HEK293 (cell line): ENCODE results near the gene PWP1.
A peak's percentile ranks its signal among the peaks of the same experiment; 100 is the strongest.
"Not testable (repeated sequence)": the region's sequence is repeated elsewhere in the genome, so short reads cannot be mapped to it uniquely, and the experiment has no call there.

Experiments
- CTCF ChIA-PET: fragments of 350-600 bp; formaldehyde crosslinking; extraction: SDS; loops from one replicate; lab custom pipeline; 2021; ENCODE audit warnings: antibody characterized with exemption; lab: Yijun Ruan, JAX
- POLR2A ChIA-PET: fragments of 300-600 bp; formaldehyde crosslinking; extraction: SDS; loops from one replicate; lab custom pipeline; 2020; ENCODE audit warnings: antibody characterized with exemption, inconsistent platforms; lab: Yijun Ruan, JAX
- H3K27ac ChIP-seq: fragments of 200-500 bp; sonication (Bioruptor generic); 2 replicates; pipeline ENCODE4 v1.5.1; 2014; ENCODE audit warnings: low read depth, low read length, control low read depth, inconsistent platforms; ENCODE audit errors: extremely low read depth
- H3K36me3 ChIP-seq, 2 experiments: fragments of 200-500 bp in 1 of 2; sonication (Bioruptor generic) in 1 of 2; 1 replicate in 1 of 2; 2 replicates in 1 of 2; pipeline ENCODE4 v1.5.1; 2014 to 2017; ENCODE audit warnings: inconsistent platforms in 2 of 2, low read length in 2 of 2; ENCODE audit not compliant: control insufficient read depth in 2 of 2, insufficient read depth in 1 of 2
- H3K4me1 ChIP-seq: fragments of 200-500 bp; sonication (Bioruptor generic); 2 replicates; pipeline ENCODE4 v1.5.1; 2014; ENCODE audit warnings: mild to moderate bottlenecking, low read length, inconsistent platforms; ENCODE audit not compliant: control insufficient read depth, insufficient read depth
- H3K4me3 ChIP-seq: 2 replicates; pipeline ENCODE4 v1.5.1; 2011; ENCODE audit warnings: low read depth, mild to moderate bottlenecking, control low read depth, low read length, moderate library complexity
- H3K9me3 ChIP-seq: fragments of 200-500 bp; sonication (Bioruptor generic); 2 replicates; pipeline ENCODE4 v1.5.1; 2014; ENCODE audit warnings: low read depth, low read length, inconsistent platforms; ENCODE audit not compliant: control insufficient read depth, insufficient read depth
- GLIS2 ChIP-seq: fragments of 450-650 bp; formaldehyde crosslinking; IDR thresholded peaks from 2 replicates; pipeline ENCODE4 v1.5.1; 2016; ENCODE audit warnings: missing biosample characterization, missing genetic modification characterization
- PRDM1 ChIP-seq: fragments of 450-650 bp; formaldehyde crosslinking; IDR thresholded peaks from 2 replicates; pipeline ENCODE4; 2016; ENCODE audit warnings: missing biosample characterization, missing genetic modification characterization
- SCRT1 ChIP-seq: fragments of 450-650 bp; formaldehyde crosslinking; IDR thresholded peaks from 2 replicates; pipeline ENCODE4 v1.5.1; 2016; ENCODE audit warnings: missing biosample characterization, missing genetic modification characterization, borderline replicate concordance
- SCRT2 ChIP-seq: fragments of 450-650 bp; formaldehyde crosslinking; IDR thresholded peaks from 2 replicates; pipeline ENCODE4 v1.5.1; 2016; ENCODE audit warnings: missing biosample characterization, missing genetic modification characterization
- ZFHX2 ChIP-seq: fragments of 450-650 bp; formaldehyde crosslinking; conservative IDR thresholded peaks from 2 replicates; pipeline ENCODE4 v1.5.1; 2016; ENCODE audit warnings: missing biosample characterization, missing genetic modification characterization
- ZNF112 ChIP-seq: fragments of 450-650 bp; formaldehyde crosslinking; IDR thresholded peaks from 2 replicates; pipeline ENCODE4 v1.5.0; 2017; ENCODE audit warnings: missing biosample characterization, missing genetic modification characterization
- ZNF146 ChIP-seq: fragments of 450-650 bp; formaldehyde crosslinking; IDR thresholded peaks from 2 replicates; pipeline ENCODE4 v1.5.1; 2016; ENCODE audit warnings: missing biosample characterization, missing genetic modification characterization
- ZNF175 ChIP-seq: fragments of 450-650 bp; formaldehyde crosslinking; IDR thresholded peaks from 2 replicates; pipeline ENCODE4 v1.5.1; 2016; ENCODE audit warnings: missing biosample characterization, missing genetic modification characterization
- ZNF280D ChIP-seq: fragments of 450-650 bp; formaldehyde crosslinking; IDR thresholded peaks from 2 replicates; pipeline ENCODE4 v1.5.1; 2016; ENCODE audit warnings: missing biosample characterization, missing genetic modification characterization
- ZNF311 ChIP-seq: fragments of 450-650 bp; formaldehyde crosslinking; IDR thresholded peaks from 2 replicates; pipeline ENCODE4 v1.5.1; 2017; ENCODE audit warnings: missing biosample characterization, missing genetic modification characterization, borderline replicate concordance
- ZNF529 ChIP-seq: fragments of 450-650 bp; formaldehyde crosslinking; IDR thresholded peaks from 2 replicates; pipeline ENCODE4 v1.5.1; 2017; ENCODE audit warnings: missing genetic modification characterization, missing biosample characterization; ENCODE audit not compliant: insufficient replicate concordance
- ZNF677 ChIP-seq: fragments of 450-650 bp; IDR thresholded peaks from 2 replicates; pipeline ENCODE4 v1.5.0; 2018; ENCODE audit warnings: missing biosample characterization, mild to moderate bottlenecking, missing genetic modification characterization, moderate library complexity
- TF ChIP-seq, protein P1 (sequence below): fragments of 450-650 bp; formaldehyde crosslinking; IDR thresholded peaks from 2 replicates; pipeline ENCODE4 v1.5.1; 2016; ENCODE audit warnings: missing biosample characterization, missing genetic modification characterization

Gene PWP1

DNA sequence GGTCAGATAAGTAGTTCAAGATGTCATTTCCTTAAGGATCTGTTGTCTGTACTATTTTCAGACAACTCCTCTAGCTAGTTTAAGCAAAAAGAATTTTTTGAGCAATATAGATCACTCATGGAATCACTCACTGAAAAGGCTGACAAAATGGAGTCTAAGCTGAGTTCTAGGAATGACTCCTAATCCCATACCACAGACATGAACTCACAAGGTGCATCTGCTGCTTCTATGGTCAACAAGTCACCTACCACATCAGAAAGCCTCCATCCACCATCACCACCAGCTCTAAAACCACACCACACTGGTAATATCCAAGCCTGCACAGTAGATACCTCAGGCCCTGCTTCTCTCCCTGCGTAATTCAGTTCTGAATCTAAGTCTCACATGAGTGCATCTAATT, 33.0 kb downstream of the PWP1 start:
- Histone ChIP-seq H3K4me3 (no peak overlapping the region), H3K27ac (no peak overlapping the region), H3K4me1 (no peaks in the 10 kb centered on the region), H3K36me3 (peaks cover 10 to 27% of the 10 kb centered on the region in 2 experiments; a peak in 2 of 3 replicates), H3K9me3 (no peaks in the 10 kb centered on the region)
- no peak for TF ChIP-seq ZNF311 (tag by site-specific recombination)
- no peak for TF ChIP-seq PRDM1 (tag by site-specific recombination)
- TF ChIP-seq, protein P1, sequence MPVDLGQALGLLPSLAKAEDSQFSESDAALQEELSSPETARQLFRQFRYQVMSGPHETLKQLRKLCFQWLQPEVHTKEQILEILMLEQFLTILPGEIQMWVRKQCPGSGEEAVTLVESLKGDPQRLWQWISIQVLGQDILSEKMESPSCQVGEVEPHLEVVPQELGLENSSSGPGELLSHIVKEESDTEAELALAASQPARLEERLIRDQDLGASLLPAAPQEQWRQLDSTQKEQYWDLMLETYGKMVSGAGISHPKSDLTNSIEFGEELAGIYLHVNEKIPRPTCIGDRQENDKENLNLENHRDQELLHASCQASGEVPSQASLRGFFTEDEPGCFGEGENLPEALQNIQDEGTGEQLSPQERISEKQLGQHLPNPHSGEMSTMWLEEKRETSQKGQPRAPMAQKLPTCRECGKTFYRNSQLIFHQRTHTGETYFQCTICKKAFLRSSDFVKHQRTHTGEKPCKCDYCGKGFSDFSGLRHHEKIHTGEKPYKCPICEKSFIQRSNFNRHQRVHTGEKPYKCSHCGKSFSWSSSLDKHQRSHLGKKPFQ (tag by site-specific recombination): no peak
- POLR2A ChIA-PET: no interaction called here
- CTCF ChIA-PET: no interaction called here

- CTCF ChIA-PET, POLR2A ChIA-PET, H3K36me3 ChIP-seq, H3K4me3 ChIP-seq, H3K4me1 ChIP-seq, H3K9me3 ChIP-seq, H3K27ac ChIP-seq: not testable (repeated sequence)
- TF ChIP-seq SCRT1 (tag by site-specific recombination) (peak; percentile 84), SCRT2 (peak; percentile 88)
Measured at GRCh38 chr12:107727327-107727726, 41.7 kb downstream of the PWP1 start.

GRCh38 chr12:107727742-107728141, 42.1 kb downstream of the PWP1 start:
- H3K4me3 ChIP-seq, H3K27ac ChIP-seq, H3K36me3 ChIP-seq, POLR2A ChIA-PET, H3K4me1 ChIP-seq, H3K9me3 ChIP-seq, CTCF ChIA-PET: not testable (repeated sequence)
- 0 out of 2 replicates have a peak, but pooled peaks have one; percentile 55 for TF ChIP-seq ZNF280D (tag by site-specific recombination)
- 0 out of 2 replicates have a peak, but pooled peaks have one; percentile 1 for TF ChIP-seq SCRT1 (tag by site-specific recombination)
- TF ChIP-seq ZNF146 (tag by site-specific recombination): peak; percentile 94

- Histone ChIP-seq H3K4me1 (no peaks in the 10 kb centered on the region), H3K4me3 (no peak overlapping the region), H3K9me3 (no peaks in the 10 kb centered on the region), H3K27ac (no peak overlapping the region), H3K36me3 (peaks cover 19 to 34% of the 10 kb centered on the region in 2 experiments)
- TF ChIP-seq ZFHX2 (tag by site-specific recombination): no peak
- no peak for TF ChIP-seq ZNF529 (tag by site-specific recombination)
- no peak for TF ChIP-seq ZNF112 (tag by site-specific recombination)
- no peak for TF ChIP-seq ZNF677 (tag by site-specific recombination)
- TF ChIP-seq ZNF175 (tag by site-specific recombination): no peak
- TF ChIP-seq GLIS2 (tag by site-specific recombination): no peak
- CTCF ChIA-PET: no interaction called here
- POLR2A ChIA-PET: no interaction called here
Measured at GRCh38 chr12:107730618-107731341, 45.2 kb downstream of the PWP1 start.
